K562 treated with DMSO at 1 percent for 12 hours (cell line): ENCODE data around the gene HSPA14. TPM values are rescaled to one million over a fixed set of nuclear protein-coding genes. Genes with fewer than 3 reads are reported as not detected.

Experiments
- total RNA-seq: library from RNA; unstranded; fragments of 300-600 nt; gene quantifications from 2 replicates; pipeline ENCODE4 v1.2.3, GENCODE V29; 2022; ENCODE audit not compliant: insufficient read depth

The HSPA14 gene
- 19.1 and 26.1 TPM in 2 replicates for total RNA-seq

DNA sequence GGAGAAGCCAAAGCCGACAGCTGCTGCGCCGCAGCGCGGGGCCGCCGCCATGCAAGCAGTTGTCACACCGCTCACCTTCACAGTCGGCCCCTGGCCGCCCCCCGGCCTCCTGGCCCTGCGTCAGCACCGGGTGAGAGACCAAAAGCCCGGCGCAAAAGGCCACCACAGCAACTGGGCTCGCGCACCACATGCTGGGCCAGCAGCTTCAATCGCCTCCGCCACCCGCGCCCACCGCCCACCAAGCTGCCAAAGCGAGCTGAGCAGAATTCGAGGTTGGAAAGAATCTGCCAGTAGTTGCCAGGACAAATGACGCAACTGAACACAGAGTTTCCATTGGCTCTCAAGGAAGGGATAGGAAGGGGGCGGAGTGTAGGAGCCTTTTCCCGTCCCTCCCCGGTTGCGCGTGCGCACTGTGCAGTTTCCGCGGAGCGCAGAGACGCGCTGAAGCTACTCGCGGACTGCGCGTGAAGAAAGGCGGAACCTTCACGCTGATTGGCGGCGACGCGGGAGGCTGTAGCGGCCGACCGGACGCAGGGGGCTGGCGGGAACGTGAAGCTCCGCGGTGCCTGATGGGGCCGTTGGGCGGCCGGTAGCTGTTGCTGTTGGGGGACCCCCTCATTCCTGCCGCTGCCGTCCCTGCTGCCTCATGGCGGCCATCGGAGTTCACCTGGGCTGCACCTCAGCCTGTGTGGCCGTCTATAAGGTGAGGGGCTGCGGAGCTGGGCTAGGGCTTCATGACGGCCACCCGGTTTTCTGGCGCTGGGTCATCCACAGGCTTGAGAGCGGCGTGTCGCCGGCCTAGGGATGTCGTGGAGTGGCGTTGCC is at the start of gene HSPA14, which contains the start of the genes CDNF and MSANTD7:
Gene HSPA14 (plus strand): TSS at position 550 of the 825 bp plus-strand sequence. CDS start 97 bp downstream, at position 647.
Gene CDNF (minus strand): TSS at position 281 of the 825 bp plus-strand sequence. CDS start 91 bp downstream, at position 190.
Gene MSANTD7 (plus strand): TSS at position 550 of the 825 bp plus-strand sequence. CDS start 3,979 bp downstream, outside the sequence.

DNA sequence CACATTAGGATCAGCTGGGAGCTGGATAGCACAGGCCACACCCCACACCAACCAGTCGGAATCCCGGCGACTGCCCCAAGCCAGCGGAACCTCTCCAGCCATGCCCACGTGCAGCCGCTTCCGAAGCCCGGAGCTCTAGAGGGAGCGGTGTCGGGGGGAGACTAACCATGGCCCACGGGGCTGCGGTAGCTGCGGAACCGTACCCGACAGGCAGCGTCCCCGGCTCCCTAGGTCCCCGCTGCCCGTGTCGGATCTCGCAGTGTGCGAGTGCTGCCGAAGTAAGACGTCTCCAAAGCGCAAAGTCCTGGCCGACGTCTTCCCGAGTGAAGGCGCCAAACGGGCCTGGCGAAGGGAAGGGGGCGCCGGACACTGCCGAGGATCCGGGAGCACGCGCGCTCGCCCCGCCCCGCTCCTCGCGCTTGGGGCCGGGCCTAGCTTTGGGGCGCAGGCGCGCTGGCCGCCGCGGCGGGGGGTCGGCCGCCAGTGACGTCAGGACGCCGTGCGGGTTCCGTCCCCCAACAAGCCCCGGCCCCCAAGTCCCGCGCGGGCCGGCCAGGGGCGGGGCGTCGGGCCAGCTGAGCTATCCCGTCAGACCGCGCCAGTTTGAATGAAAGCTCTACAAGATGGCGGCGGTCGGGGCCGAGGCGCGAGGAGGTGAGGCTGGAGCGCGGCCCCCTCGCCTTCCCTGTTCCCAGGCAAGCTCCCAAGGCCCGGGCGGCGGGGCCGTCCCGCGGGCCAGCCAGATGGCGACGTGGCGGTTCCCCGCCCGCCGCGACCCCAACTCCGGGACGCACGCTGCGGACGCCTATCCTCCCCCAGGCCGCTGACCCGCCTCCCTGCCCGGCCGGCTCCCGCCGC is 40.4 kb downstream of the HSPA14 start, which contains the start of gene SUV39H2:
Gene SUV39H2 (plus strand): TSS at position 601 of the 858 bp plus-strand sequence. CDS start 23 bp downstream, at position 624.

Other genes with a start within 250 kb of the HSPA14 start
- 3.6 and 8.0 TPM in 2 replicates for gene FAM107B, start 63.4 kb upstream of the HSPA14 start, total RNA-seq
- gene CDNF, start 269 bp upstream of the HSPA14 start, total RNA-seq, result 1.9 and 5.0 TPM in 2 replicates
- 4.5 and 18.9 TPM in 2 replicates for gene MSANTD7, start within 50 bp of the HSPA14 start, total RNA-seq
- gene SUV39H2, start 40.6 kb downstream of the HSPA14 start, total RNA-seq, result 11.1 and 19.8 TPM in 2 replicates
- 4.3 and 13.7 TPM in 2 replicates for gene DCLRE1C, start 115.8 kb downstream of the HSPA14 start, total RNA-seq
- not detected in 2 replicates for gene MEIG1, start 121.1 kb downstream of the HSPA14 start, total RNA-seq
- not detected in 2 replicates for gene OLAH, start 205.6 kb downstream of the HSPA14 start, total RNA-seq